HepG2 (cell line): ENCODE results near the gene GGA3. TPM values are rescaled to one million over a fixed set of nuclear protein-coding genes. Genes with fewer than 3 reads are reported as not detected.

ENCODE experiments used
- CBX2 ChIP-seq, 2 experiments: fragments of 200-600 bp in 1 of 2; sonication (generic); formaldehyde crosslinking in 1 of 2; IDR thresholded peaks; 2 replicates each; pipeline versions ENCODE4 v1.7.0 to v1.8.1; 2018 to 2022; ENCODE audit warnings: low read depth in 2 of 2, low read length in 1 of 2, mild to moderate bottlenecking in 1 of 2, missing genetic modification reagents in 1 of 2
- IRF2 ChIP-seq: IDR thresholded peaks from 2 replicates; pipeline ENCODE4 v1.6.1; 2018; ENCODE audit warnings: missing genetic modification reagents, missing compliant biosample characterization
- NFE2L1 ChIP-seq: sonication (generic); formaldehyde crosslinking; IDR thresholded peaks from 2 replicates; pipeline ENCODE4 v1.4.0; 2020; ENCODE audit warnings: missing genetic modification reagents, mild to moderate bottlenecking, borderline replicate concordance
- PAF1 ChIP-seq: IDR thresholded peaks from 2 replicates; pipeline ENCODE4 v1.6.1; 2016; ENCODE audit warnings: missing genetic modification reagents, missing compliant biosample characterization
- PHF20 ChIP-seq: sonication (generic); formaldehyde crosslinking; IDR thresholded peaks from 2 replicates; pipeline ENCODE4 v1.5.0; 2020; ENCODE audit warnings: mild to moderate bottlenecking, missing genetic modification reagents
- PHF5A ChIP-seq: IDR thresholded peaks from one replicate; pipeline ENCODE4 v1.6.1; 2018; ENCODE audit warnings: low read depth, missing genetic modification reagents; ENCODE audit not compliant: unreplicated experiment
- RBM22 ChIP-seq: fragments of 200-400 bp; formaldehyde crosslinking; optimal IDR thresholded peaks from 2 replicates; pipeline ENCODE3; 2017; ENCODE audit warnings: mild to moderate bottlenecking, low read length, moderate library complexity
- RFX1 ChIP-seq: fragments of 450-650 bp; IDR thresholded peaks from 2 replicates; pipeline ENCODE4 v1.6.1; 2017
- SALL1 ChIP-seq: sonication (generic); formaldehyde crosslinking; IDR thresholded peaks from 2 replicates; pipeline ENCODE4 v1.8.0; 2022; ENCODE audit warnings: mild to moderate bottlenecking, missing genetic modification reagents
- SMARCE1 ChIP-seq: fragments of 450-650 bp; IDR thresholded peaks from 2 replicates; pipeline ENCODE4 v1.6.1; 2017; ENCODE audit warnings: borderline replicate concordance
- TMF1 ChIP-seq: sonication (generic); formaldehyde crosslinking; IDR thresholded peaks from 2 replicates; pipeline ENCODE4 v1.8.1; 2022; ENCODE audit warnings: low read depth, missing genetic modification reagents
- ZBTB1 ChIP-seq: sonication (generic); formaldehyde crosslinking; IDR thresholded peaks from 2 replicates; pipeline ENCODE4 v1.4.0; 2020; ENCODE audit warnings: missing genetic modification reagents, borderline replicate concordance
- ZBTB46 ChIP-seq: sonication (generic); formaldehyde crosslinking; IDR thresholded peaks from 2 replicates; pipeline ENCODE4 v1.4.0; 2020; ENCODE audit warnings: mild to moderate bottlenecking, missing genetic modification reagents, borderline replicate concordance
- ZNF142 ChIP-seq: sonication (generic); formaldehyde crosslinking; IDR thresholded peaks from 2 replicates; pipeline ENCODE4 v1.4.0; 2020; ENCODE audit warnings: missing genetic modification reagents
- ZNF484 ChIP-seq: sonication (generic); formaldehyde crosslinking; IDR thresholded peaks from 2 replicates; pipeline ENCODE4 v1.5.1; 2020; ENCODE audit warnings: mild to moderate bottlenecking, low read depth, missing genetic modification reagents, borderline replicate concordance
- ZNF615 ChIP-seq: sonication (generic); formaldehyde crosslinking; IDR thresholded peaks from 2 replicates; pipeline ENCODE4 v1.5.0; 2020; ENCODE audit warnings: mild to moderate bottlenecking, missing genetic modification reagents, borderline replicate concordance
- ZNF761 ChIP-seq: sonication (generic); formaldehyde crosslinking; conservative IDR thresholded peaks from 2 replicates; pipeline ENCODE4 v1.4.0; 2020; ENCODE audit warnings: mild to moderate bottlenecking, missing genetic modification reagents
- ZNF800 ChIP-seq: sonication (generic); formaldehyde crosslinking; IDR thresholded peaks from 2 replicates; pipeline ENCODE4 v1.4.0; 2020; ENCODE audit warnings: missing genetic modification reagents
- polyA plus RNA-seq, 8 experiments: library from polyadenylated mRNA; depleted of rRNA in 3 of 8; stranded (reverse) in 7 of 8; unstranded in 1 of 8; fragments of >200 nt; fragmentation: Illumina TruSeq in 4 of 8; extraction: Trizol in 4 of 8; gene quantifications; 2 replicates each; pipeline versions ENCODE4 v1.2.1 to v1.2.3, GENCODE V29; 2011 to 2016; ENCODE audit warnings: low read depth in 4 of 8, missing spikeins in 1 of 8, mixed read lengths in 1 of 8; ENCODE audit not compliant: insufficient read depth in 1 of 8
- total RNA-seq, 5 experiments: library from RNA; depleted of rRNA; stranded (reverse); fragments of >200 nt; fragmentation: Illumina TruSeq; extraction: Trizol; gene quantifications; 2 replicates each; pipeline ENCODE4 v1.2.3, GENCODE V29; 2016; ENCODE audit warnings: low read depth in 1 of 5

Gene GGA3
- total and polyA plus RNA-seq, 2 of the 13 experiments (the other 11 are each of a cell fraction or from before 2014, with no cell fraction given), result 28.4 to 43.7 TPM

GRCh38 chr17:75289115-75289831 lies 27.9 kb upstream of the GGA3 start, which contains the start of gene SLC25A19 (continued):
- TF ChIP-seq PHF5A (CRISPR knock-in tag), result peak; percentile 47
- TF ChIP-seq ZNF761 (CRISPR knock-in tag), result peak; percentile 87
- no peak for TF ChIP-seq PAF1 (CRISPR knock-in tag)
- TF ChIP-seq SALL1 (CRISPR knock-in tag), result peak; percentile 91; the same call in 1 of the 2 replicates
- no peak for TF ChIP-seq ZNF484
- TF ChIP-seq ZNF142 (CRISPR knock-in tag), result peak; percentile 90
- peak; percentile 54; the same call in 1 of the 2 replicates for TF ChIP-seq TMF1
- peak; percentile 99 for TF ChIP-seq IRF2 (CRISPR knock-in tag)
- TF ChIP-seq ZNF615 (CRISPR knock-in tag), result no peak; the same call in 1 of the 2 replicates
- TF ChIP-seq RBM22, result no peak
- no peak for TF ChIP-seq SMARCE1
- TF ChIP-seq ZBTB1 (CRISPR knock-in tag), result no peak
- peak; percentile 72; the same call in 1 of the 2 replicates for TF ChIP-seq PHF20 (CRISPR knock-in tag)
- TF ChIP-seq ZNF800 (CRISPR knock-in tag), result peak; percentile 38
- no peak for TF ChIP-seq ZBTB46 (CRISPR knock-in tag)
- no peak for TF ChIP-seq CBX2 (IDR thresholded peaks at IDR 0.05; ENCODE audit: low read depth, low read length)
- TF ChIP-seq CBX2 (CRISPR knock-in tag; IDR thresholded peaks at IDR 0.05; ENCODE audit: low read depth), result no peak
- TF ChIP-seq NFE2L1 (CRISPR knock-in tag), result no peak
- no peak; the same call in 1 of the 2 replicates for TF ChIP-seq RFX1
